IPS DF 4.7 (cell line): ENCODE results near the gene ADAM17.
"Not testable (repeated sequence)": the region's sequence is repeated elsewhere in the genome, so short reads cannot be mapped to it uniquely, and the experiment has no call there.

ENCODE experiments used
- DNase-seq: peaks from one replicate; pipeline ENCODE4 v3.0.0-alpha.2; 2013; ENCODE audit warnings: low spot score; ENCODE audit errors: extremely low read depth

Gene ADAM17

DNA sequence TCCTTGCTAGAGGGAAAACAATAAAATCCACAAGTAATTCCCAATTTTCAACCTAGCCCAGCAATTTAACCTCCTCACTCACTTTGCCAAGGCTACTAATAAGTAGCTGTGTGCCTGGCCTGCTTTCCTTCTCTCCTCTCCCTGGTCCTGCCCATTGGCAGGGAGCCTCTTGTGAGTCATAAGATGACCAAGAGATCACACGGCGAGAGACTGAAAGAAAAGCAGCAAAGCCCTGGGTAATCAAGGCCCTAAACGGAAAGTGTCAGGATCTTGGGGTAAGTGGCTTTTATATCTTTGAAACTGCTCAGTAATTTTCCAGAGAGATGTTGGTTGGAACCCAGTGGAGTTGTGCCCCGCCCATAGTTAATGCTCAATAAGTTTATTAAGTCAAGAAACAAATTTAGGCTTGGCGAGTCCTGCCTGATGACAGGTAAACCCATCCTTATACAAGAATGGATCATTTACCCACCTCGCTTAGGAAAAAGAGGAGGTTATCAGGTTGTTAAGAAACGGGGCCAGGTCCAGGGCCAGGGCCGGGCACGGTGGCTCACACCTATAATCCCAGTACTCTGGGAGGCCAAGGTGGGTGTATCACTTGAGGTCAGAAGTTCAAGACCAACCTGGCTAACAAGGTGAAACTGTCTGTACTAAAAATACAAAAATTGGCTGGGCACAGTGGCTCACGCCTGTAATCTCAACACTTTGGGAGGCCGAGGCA is 10.0 kb upstream of the ADAM17 start:
- DNase-seq = no peak

DNA sequence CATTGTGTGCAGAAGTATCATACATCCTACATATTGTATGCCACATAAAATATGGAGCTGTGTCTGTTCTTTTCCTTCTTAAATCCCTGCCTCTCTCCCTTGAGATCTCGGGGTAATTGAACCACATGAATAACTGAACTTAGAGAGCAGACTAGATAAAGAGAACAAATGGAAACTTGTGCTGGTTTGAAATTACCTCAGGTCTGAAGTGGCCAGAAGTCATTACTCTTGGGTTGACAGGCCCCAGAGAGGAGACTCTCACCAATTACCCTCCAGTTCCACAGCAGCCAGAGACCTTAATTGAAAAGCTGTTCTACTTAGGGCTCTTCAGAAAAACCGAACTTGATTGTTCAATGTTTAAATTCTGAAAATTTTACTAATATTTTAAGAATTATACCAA is 5.0 kb upstream of the ADAM17 start:
- DNase-seq = no peak

DNA sequence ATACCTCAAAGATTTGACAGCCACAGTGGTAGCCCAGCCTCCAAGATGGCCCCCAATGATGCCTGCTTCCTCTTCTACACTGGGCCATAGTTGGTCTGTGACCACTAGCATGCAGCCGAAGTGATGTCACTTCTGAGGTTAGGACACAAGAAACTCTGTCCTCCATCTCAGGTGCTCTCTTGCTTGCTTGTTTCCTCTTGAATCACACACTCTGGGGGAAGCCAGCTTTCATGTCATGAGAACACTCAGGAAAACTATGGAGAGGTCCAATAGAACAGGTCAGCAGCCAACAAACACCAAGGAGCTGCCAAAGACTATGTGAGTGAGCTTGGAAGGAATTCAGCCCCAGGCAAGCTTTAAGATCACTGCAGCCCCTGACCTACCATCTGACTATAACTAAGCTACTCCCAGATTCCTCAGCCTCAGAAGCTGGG is 3.3 kb upstream of the ADAM17 start:
- DNase-seq = no peak

DNA sequence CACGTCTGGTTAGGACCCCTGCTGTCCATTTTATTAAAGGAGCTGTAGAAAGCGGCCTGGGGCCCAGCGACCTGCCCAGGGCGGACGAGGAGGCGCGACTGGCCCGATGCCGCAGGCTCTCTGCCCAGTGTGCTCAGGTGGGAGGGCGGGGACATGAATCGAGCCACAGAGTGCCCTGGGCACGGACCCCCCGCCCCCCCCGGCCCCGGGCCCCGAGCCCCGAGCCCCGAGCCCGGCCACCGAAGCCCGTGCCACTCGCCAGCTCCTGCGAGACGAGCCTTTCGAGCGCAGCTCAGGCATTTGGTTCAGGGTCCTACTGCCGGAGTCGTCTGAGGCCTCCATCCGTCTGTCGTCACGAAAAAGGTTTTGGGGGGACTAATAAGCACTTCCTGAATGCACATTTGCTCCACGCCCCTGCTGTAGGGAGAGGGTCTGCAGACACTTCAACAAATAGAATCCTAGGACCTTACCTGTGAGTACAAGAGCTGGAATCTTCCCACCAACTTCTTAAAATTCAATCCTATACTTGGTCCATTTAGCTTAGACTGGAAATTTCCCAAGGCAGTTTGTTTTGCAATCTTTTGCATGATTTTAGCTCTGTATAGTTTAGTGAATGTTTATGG is 602 bp upstream of the ADAM17 start:
- no peak for DNase-seq

DNA sequence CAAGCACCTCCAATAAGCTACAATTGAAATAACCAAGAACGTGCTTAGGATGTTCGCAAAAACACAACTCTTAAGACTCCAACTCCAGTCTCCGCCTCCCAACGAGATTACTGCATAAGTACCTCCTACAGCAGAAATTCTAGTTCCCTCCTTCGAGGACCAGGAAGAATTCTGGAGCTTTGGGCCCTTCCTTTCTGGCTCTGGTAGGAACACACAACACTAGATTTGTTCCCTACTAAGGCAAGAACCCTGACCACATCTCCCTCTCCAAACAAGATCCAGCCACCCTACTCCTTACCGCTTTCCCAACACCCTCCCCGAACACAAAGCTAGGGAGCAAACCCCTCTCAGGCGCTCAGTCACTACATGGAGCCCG is 721 bp downstream of the ADAM17 start:
- no peak for DNase-seq

DNA sequence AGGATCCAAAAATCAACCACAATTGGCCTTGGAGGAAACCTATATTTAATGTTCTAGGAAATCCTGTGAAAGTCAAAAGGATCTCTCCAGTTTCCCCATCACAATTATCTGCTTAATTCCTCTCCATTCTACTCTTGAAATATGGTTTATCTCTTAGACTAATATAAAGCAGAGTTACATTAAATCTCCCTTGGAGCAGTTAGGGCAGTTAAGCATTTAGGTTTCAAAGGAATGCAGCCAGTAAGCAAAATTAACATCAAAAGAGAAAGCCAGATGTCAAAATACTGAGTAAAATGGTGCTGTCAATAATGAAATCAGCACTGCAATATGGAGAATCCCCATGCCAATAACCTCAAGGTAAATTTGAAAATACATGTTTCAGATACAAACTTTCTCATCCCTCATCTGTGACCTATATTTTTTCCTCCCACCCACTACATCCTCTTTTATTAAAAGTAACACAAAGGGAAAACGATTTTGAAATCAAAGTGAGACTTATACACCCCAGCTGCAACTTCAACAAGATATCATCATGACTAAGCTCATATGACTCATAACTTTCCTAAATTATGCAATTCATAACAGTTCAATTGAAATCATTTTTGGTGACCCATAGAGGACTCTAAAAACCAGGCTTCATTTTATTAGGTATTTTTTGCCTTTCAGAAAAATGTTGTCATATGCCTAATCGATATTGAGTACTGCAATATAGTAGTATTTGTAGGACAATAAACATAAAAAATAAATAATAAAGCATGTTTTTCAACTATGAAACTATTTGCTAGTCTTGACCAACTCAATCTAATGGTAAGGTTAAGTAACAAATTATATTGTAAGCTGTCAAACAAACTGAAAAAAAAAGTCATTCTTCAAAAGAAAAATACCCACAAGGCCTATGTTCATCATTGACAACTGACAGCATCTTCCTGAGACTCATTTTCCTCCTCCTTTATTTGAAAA is 3.1 kb downstream of the ADAM17 start:
- DNase-seq = no peak

DNA sequence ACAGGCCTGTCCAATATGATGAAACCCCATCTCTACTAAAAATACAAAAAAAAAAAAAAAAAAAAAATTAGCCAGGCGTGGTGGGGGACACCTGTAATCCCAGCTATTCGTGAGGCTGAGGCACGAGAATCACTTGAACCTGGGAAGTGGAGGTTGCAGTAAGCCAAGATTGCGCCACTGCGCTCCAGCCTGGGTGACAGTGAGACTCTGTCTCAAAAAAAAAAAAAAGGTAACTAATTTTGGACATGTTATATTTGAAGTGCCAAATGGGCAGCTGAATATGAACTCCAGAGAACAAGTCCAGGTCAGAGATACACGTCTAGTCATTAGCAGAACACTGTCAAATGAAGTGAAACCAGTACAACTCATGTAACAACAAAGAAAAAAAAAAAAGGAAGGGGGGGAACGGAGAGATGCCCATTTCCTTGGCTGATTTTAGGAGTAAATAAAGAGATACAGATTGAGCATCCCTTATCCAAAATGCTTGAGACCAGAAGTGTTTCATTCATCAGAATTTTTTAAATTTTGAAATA is 4.7 kb downstream of the ADAM17 start:
- not testable (repeated sequence) for DNase-seq

DNA sequence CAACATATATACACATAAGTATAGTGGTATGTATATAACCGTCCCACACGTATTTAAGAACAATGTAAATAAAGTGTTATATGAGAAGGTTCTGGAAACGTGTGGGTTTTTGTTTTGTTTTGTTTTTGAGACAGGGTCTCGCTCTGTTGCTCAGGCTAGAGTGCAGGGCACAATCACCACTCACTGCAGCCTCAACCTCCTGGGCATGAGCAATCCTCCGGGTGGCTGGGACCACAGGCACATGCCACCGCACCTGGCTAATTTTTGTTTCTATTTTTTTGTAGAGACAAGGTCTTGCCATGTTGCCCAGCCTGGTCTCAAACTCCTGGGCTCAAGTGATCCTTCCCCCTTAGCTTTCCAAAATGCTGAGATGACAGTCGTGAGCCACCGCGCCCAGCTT is 6.2 kb downstream of the ADAM17 start:
- DNase-seq = no peak

DNA sequence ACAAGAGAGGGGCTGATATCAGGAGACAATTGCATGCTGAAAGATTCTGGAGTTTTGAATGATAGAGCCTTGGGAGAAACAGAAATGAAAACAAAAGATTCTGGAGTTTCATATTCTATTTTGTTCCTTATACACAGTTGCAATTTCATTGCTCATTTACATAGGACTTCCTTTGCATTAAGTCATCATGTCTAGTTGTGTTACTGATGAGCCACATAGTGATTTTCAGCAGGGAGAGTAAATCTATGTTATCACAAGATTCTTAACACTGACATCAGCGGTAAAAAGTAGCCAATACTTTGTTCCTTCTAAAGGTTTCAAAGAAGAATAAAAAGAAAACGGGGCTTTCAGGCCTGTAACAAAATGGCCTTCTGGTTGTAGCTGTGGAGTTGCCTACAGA is 7.1 kb downstream of the ADAM17 start:
- DNase-seq = no peak

DNA sequence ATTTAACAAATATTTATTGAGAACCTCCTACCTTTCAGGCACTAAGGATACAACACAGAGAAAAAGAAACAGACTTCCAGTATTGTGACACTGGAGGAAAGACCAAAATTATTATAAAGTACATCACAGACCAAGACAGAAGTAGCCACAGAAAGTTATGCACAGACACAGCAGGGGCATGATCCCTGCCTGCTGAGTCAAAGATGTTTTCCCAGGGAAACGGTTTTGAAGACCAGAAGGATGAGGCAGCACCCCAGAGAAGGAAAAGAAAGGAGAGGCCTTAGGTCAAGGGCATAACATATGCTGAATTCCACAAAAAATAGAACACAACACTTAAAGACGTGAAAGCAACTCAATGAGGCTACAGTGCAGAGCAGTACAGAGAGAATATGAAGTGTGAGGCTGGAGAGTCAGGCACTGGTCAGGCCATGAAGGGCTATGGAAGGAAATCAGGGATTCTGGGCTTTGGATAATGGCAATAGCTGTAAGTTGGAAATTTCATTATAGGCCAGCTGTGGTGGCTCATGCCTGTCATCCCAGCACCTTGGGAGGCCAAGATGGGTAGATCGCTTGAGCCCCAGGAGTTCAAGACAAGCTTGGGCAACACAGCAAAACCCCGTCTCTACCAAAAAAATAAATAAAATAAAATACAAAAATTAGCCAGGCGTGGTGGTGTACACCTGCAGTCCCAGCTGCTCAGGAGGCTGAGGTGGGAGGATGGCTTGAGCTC is 8.2 kb downstream of the ADAM17 start:
- DNase-seq = no peak

DNA sequence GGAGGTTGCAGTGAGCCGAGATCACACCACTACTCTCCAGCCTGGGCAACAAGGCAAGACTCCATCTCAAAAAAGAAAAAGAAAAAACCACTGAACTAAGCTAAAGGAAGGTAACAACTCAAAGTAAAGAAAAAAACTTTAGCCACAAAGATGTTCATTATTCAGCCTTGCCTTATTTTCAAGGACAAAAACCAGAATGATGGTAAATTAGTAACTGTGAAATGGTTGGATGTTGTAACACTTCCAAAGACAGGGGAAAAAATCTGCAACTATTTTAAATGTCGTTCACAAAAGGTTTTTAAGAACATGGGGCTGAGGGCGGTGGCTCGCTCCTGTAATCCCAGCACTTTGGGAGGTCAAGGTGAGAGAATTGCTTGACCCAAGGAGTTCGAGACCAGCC is 10.1 kb downstream of the ADAM17 start:
- DNase-seq = no peak

DNA sequence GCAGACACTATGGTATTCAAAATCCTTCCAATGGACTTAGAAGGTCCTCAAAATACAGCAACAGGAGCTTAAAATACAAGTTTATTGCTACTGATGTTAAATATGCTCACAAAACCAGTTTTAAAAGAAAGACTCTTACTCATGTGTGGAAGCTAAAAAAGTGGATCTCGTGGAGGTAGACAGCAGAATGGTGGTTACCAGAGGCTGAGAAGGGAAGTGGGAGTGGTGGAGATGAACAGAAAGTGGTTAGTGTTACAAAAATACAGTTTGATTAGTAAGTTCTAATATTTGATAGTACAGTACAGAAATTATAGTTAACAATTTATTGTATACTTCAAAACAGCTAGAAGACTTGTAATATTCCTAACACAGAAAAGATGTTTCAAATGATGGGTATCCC is 12.1 kb downstream of the ADAM17 start:
- no peak for DNase-seq

DNA sequence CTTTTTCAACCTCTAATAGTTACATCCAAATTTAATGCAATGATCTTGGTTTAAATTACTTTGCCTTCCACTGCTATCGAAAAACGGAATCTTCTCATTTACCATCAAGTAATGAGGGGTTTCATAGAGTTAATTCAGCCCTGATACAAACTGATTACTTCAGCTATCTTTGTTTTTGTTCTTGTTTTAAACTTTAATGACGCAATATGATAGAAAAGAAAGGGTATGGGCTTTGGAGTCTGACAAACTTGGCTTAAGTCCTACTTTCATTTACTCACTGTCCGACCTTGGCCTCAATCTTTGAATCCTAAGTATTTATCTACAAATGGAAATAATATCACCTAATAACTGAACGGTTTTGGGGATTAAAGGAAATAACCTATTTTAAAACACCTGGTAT is 16.1 kb downstream of the ADAM17 start:
- DNase-seq = no peak

DNA sequence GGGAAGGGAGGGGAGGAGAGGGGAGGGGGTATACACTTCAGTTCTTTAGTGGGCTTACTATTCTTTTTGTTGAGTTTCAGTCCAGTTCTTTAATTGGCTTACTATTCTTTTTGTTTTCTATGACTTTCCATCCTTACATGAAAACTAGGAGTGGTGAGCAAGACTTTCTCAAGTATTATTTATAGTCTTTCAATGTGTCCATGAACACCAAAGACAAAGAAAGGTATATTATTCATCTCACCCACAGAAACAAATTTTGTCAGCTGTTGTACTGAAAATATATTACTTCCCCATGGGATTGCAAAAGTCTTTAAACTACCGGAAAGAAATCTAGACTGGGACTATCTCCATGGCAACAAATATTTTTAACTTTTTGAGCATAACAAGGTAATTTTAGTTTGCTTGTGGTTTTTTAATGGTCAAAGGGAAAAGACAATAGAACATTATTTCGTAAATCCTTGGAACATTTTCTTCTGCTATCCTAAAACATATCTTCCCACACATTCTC is 17.6 kb downstream of the ADAM17 start:
- no peak for DNase-seq

DNA sequence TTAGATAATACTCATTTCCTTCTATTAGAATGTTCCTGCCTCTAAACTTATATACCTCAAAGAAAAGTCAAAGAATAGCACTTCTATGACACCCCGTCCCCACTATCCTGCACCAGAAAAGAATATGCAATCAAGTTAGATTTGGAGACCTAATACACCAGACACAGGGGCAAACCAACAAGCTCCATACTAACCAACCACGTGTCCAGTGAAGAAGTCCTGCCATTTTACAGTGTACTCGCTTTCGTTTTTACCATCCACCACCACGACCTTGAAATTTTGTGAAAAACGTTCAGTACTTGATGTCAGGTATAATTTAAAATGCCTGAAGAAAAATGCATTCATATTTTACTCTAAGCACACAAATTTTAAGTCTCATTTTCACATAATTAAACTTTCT is 19.1 kb downstream of the ADAM17 start:
- no peak for DNase-seq

DNA sequence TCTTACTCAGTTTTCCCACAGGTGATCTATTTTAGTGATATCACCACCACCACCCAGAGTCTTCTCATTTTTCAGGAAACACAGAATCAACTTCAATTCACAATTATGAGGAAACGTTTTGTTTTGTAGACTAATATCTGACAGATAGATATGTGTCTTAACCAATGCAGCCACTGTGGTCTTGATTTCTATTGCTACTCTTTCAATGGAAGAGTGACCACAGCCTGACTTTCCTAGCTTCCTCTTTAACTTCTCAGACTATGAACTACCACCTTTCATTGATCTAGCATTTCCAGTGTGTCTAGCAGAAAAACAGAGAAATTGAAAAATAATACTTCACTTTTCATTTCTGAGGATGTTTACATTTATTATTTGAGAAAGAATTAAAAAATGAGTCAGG is 20.5 kb downstream of the ADAM17 start:
- DNase-seq = no peak

DNA sequence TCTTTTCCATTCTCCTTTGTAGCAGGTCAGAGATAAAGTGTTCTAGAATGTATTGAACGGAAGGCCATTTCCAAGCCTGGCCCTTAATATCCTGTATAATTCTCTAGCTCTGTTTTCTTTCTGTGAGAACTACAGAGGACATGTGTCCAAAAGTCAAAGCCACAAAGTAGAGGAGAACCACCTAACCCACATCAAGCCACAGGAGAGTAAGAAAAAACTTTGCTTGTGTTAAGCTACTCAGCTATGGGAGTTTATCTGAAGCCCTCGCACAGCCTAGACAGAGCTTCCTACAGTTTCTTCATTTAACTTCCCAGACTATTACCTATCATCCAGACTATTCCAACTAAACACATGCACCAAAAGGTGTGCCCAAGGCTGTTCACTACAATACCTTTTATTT is 22.0 kb downstream of the ADAM17 start:
- DNase-seq = no peak

DNA sequence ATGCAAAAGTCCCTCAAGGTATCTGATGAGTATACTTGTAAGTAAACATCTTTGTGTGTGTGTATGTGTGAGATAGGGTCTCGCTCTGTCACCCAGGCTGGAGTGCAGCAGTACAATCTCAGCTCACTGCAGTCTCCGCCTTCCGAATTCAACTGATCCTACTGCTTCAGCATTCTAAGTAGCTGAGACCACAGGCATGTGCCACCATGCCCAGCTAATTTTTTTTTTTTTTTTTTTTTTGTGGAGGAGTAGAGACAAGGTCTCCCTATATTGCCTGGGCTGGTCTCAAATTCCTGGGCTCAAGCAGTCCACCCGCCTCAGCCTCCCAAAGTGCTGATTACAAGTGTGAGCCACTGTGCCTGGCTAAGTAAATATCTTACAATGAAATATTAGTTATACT is 23.2 kb downstream of the ADAM17 start:
- no peak for DNase-seq

DNA sequence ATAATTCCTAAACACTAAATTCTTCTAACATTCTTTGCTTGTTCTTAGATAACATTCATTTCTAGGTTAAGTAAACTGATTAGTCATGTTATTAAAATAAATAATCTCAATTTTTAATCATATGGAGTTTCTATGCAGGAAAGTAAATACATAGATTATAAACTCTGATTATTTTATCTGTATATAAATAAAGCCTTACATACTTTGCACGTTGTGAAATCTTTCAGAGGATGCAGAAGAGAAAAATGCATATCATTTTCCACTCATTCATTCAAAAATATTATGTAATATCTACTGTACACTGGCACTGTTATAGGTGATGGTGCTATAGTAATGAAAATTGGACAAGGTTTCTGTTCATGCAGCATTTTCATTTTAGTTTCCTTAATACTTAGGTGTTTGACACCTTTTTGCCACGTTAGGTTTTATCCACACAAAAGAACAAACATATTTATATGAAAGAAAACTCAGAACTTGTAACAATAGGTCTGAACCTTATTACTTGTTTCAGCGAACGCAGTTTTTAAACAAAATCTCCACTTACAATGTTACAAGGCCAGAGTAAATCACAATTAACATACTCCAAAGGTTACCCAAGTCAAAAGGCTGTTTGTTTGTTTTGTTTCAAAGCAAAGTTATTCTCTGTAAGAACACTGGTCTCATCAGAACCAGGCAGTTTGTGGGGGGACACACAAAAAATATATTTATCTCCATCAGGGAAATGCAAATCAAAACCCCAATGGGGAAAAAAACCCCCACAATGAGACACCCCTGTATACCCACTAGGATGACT is 27.4 kb downstream of the ADAM17 start:
- no peak for DNase-seq

DNA sequence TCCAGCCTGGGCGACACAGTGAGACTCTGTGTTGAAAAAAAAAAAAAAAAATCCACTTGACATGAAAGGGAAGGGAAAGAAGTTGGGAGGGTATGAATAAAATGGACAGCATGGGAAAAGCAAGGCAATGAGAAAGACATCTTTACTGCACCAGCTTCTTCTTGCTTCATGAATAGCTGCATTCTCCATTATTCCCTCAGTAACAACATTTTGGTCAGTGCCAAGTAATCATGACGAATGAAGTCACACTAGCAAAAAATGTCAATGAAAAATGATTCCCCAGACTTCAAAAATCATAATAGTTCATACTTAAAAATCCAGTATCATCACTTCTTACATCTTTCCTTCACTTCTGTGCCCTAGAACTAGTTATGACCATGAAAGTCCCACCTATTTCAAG is 30.4 kb downstream of the ADAM17 start:
- no peak for DNase-seq
